Nucleus accumbens (tissue), 56 donors: Measurements from ENCODE around the gene NUDT3.
"Not testable (repeated sequence)": the region's sequence is repeated elsewhere in the genome, so short reads cannot be mapped to it uniquely, and the experiment has no call there.

Source experiments
- DNase-seq, 56 donors: peaks; one replicate each; lab custom pipeline; 2025; lab: John Stamatoyannopoulos, UW

The NUDT3 gene

DNA sequence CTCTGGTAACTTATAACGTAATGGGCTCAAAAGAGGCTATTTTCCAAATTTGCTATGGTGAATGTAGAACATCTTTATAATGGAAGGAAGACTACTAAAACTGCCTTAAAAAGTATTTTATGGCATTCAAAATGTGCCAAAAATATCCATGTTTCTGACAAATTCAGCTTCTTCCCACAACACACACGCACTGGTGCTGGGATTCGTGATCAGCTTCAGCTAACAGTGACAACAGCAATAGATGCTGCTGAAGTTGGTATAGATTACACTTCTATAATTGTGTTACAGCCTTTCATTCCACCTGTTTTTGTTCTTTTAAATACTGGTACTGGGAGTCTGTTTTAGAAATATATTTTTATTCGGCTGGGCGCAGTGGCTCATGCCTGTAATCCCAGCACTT is 19.0 kb downstream of the NUDT3 start:
- peak in 4 of 56 donors; percentile 15 to 28 (median 20) for DNase-seq

DNA sequence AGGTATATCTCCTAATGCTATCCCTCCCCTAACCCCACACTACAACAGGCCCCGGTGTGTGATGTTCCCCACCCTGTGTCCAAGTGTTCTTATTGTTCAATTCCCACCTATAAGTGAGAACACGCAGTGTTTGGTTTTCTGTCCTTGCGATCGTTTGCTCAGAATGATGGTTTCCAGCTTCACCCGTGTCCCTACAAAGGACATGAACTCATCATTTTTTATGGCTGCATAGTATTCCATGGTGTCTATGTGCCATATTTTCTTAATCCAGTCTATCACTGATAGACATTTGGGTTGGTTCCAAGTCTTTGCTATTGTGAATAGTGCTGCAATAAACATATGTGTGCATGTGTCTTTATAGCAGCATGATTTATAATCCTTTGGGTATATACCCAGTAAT is 20.6 kb downstream of the NUDT3 start:
- not testable (repeated sequence) for DNase-seq

DNA sequence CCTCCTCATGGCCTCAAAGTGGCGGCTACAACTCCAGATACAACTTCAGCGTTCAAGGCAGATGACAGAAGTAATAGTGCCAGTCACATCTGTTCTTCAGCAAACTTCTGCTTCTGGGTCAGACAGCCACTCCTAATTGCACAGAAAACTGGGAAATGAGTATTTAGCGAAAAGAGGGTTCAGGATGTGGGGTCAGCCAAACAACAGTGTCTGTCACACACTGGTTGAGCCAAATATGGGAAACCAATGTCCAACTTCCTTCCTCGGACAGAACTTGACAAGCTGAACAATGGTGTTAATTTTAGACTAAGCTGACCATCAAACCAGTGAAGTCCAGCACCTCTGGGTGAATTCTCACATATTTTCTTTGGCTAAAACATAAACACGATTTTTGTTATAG is 22.1 kb downstream of the NUDT3 start:
- DNase-seq, result peak in 6 of 56 donors; percentile 3 to 26 (median 15)

DNA sequence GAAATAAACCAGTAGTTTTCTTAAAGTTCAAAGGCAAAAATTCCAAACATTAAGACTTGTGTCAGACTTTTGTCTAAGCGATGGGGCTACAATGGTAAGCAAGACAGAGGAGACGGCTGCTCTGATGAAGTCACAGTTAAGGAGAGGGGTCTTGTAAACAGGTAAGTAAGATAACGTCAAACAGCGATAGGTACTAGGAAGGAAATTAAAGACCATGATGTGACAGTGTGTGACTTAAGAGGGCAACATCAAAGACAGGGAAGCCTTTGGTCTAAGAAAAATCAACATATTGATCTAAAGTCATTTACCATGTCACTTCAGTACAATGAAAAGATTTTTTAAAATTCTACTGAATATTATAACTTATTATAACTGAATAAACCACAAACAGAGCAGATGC is 23.1 kb downstream of the NUDT3 start:
- DNase-seq, result no peak

DNA sequence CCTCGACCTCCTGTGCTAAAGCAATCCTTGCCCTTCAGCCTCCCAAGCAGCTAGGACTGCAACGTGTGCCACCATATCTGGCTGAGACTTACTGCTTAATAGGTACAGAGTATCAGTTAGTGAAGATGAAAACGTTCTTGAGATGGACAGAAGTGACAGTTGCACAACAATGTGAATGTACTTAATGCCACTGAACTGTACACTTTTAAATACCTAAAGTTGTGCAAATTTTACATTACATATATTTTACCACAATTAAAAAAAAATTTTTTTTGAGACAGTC is 25.9 kb downstream of the NUDT3 start:
- no peak for DNase-seq

DNA sequence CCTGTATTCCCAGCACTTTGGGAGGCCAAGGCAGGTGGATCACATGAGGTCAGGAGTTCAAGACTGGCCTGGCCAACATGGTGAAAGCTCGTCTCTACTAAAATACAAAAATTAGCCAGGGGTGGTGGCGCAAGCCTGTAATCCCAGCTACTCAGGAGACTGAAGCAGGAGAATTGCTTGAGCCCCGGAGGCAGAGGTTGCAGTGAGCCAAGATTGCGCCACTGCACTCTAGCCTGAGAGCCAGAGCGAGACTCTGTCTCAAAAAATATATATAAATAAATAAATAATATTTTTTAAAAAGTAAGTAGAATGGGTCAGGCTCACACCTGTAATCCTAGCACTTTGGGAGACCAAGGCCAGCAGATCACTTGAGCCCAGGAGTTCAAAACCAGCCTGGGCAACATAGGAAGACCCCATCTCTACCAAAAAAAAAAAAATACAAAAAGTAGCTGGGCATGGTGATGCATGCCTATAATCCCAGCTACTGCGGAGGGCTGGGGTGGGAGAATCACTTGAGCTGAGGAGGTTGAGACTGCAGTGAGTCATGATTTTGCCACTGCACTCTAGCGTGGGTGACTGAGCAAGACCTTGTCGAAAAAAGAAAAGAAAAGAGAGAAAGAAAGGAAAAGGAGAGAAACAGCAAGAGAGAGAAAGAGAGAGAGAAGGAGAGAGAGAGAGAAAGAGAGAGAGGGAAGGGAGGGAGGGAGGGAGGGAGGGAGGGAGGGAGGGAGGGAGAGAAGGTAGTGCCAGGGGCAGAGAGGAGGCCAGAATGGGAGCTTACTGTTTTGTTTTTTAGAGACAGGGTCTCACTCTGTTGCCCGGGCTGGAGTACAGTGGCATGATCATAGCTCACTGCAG is 26.5 kb downstream of the NUDT3 start:
- DNase-seq, result peak in 10 of 56 donors; percentile 6 to 53 (median 26)

DNA sequence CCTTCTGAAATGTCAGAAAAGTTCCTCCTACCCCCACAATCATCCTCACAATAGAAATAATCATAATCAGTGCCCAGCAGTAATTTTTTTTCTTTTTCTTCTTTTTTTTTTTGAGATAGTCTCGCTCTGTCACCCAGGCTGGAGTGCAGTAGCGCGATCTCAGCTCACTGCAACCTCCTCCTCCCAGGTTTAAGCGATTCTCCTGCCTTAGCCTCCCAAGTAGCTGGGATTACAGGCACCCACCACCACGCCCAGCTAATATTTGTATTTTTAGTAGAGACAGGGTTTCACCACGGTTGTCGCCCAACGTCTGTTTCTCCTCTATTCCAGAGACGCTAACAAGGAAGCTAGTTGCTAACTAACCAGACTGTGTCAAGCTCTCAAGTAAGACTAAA is 28.8 kb downstream of the NUDT3 start:
- DNase-seq, result not testable (repeated sequence)

DNA sequence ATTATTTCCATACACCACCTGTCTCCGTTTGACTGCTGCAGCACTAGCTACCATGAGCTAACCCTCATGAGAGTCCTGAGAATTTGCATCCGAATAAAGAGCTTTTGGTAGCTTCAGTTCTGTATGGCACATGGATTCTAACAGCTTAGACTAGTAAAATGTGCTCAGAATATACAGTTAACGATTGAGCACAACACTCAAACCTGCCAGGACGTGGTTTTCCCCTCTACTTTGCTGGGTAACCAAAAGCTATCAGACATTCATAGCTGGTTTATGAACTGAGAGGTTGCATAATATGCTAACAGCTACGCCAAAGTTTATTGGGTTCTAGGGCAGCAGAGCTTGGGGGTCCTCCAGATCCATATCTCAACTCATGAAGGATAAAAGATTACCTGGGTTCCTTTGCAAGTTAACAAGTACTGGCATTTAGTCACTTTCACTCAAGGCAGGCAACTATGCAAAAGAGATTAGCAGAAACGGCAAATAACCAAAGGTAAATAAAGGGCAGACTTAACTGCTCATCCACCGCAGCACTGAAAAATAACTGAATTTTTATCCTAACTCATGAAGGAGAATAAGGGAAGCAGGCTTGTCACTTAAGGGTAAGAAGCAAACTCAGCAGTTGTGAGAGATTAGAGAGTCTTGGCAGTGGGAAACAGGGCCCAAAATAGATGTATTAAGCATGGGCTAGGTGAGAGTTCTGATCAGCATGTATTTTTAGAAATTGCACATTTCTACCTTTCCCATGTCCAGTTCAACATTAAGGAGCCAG is 29.4 kb downstream of the NUDT3 start:
- DNase-seq, result no peak

DNA sequence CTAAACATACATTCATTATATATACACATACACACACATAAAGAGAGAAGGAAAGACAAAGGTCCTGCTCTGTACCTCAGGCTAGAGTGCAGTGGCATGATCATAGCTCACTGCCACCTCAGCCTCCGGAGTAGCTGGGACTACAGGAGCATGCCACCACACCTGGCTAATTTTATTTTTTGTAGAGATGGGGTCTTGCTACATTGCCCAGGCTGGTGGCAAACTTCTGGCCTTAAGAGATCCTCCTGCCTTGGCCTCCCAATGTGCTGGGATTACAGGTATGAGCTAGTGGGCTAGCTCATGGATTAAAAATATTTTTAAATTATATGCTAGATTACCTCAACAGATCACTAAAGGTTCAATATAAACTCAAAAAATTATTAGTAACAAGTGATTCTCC is 30.3 kb downstream of the NUDT3 start:
- DNase-seq, result no peak

DNA sequence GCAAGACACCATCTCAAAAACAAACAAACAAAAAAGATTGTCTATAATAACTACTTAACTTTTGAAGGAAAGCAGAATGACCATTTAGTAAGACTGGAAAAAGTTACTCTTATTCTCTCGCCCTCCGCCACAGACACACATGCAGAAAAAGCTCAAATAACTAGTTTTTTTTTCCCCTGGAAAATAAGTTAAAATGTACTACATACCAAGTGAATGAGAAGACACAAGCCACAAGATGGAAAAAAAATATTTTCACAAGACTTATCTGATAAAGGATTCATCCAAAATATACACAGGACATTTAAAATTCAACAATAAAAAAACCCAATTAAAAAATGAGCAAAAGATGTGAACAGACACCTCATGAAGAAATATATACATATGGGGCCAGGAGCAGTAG is 31.9 kb downstream of the NUDT3 start:
- DNase-seq, result no peak

DNA sequence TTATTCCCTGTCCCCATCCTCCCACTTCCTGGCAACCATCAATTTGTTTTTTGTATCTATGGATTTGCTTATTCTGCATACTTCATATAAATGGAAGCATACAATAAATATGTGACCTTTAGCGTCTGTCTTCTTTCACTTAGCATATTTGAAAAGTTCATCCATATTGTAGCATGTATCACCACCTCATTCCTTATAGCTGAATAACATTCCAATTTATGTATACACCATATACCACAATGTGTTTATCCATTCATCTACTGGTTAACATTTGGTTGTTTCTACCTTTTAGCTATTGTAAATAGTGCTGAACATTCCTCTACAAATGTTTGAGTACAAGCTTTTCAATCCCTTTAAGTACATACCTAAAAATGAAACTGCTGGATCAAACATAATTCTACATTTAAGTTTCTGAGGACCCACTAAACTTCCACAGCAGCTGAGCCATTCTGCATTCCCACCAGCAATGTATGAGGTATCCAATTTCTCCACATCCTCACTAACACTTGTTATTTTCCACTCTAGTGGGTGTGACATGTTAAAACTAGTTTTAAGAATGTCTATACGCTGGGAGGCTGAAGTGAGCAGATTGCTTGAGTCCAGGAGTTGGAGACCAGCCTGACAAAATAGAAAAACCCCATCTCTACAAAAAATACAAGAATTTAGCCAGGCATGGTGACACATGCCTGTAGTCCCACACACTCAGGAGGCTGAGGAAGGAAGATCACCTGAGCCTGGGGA is 32.9 kb downstream of the NUDT3 start:
- no peak for DNase-seq

DNA sequence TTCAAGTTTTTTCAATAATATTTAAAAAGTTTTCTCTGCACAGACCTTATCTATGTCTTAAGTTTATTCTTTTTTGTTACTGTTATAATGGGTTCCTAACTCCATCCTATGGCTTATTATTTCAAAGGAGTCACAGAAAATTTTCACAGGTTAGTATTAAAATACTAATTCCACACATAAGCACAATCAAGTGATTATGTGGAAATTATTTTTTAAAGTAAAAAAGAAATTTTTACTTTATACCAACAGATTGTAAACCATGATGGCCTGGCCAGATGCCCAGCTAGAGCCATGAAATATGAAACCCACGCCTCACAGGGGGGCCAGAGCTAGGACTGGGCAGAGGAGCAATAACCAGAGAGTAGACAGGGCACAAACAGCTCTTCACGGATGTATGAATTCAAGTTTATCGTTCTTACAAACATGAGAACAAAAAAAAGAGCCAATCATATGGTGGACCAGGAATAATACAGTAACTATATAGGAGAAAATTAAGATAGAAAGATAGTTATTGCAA is 34.0 kb downstream of the NUDT3 start:
- DNase-seq, result no peak

DNA sequence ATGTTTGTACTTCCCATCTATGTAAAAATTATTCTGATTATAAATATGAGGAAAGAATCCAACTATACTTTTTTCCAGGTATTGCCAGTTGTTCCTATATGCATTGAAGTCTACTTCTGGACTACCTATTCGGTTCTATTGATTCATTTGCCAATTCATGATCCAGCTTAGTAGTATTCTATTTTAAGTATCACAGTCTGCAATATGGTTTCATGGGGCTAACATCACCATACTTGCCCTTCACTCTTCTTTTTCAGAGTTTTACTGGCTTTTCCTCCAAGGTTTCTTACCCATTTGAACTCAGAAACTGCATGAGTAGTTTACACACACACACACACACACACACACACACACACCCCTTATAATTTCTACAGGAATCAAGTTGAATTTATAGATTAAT is 34.5 kb downstream of the NUDT3 start:
- DNase-seq, result no peak

DNA sequence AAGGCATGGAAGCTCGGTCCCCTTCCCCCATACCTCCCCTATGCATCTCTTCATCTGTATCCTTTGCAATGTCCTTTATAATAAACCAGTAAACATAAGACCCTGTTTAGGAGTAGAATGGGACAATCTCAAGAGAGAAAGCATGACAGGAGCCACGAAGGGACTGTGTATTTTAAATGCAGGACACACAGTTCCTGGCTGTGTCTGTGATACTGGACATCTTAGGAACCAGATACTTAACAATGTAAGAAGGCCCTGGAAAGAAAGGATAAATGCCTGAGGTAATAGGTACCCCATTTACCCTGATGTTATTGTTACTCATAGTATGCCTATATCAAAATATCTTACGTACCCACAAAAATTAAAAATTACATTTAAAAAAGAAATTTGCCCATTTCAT is 36.6 kb downstream of the NUDT3 start:
- DNase-seq, result no peak

DNA sequence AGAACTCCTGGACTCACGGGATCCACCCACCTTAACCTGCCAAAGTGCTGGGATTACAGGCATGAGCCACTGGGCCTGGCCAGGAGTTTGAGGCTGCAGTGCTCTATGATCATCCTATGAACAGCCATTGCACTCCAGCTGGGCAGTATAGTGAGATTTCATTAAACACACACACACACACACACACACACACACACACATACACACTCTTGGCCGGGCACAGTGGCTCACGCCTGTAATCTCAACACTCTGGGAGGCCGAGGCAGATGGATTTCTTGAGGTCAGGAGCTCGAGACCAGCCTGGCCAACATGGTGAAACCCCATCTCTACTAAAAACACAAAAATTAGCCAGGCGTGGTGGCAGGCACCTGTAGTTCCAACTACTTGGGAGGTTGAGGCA is 38.2 kb downstream of the NUDT3 start:
- not testable (repeated sequence) for DNase-seq

DNA sequence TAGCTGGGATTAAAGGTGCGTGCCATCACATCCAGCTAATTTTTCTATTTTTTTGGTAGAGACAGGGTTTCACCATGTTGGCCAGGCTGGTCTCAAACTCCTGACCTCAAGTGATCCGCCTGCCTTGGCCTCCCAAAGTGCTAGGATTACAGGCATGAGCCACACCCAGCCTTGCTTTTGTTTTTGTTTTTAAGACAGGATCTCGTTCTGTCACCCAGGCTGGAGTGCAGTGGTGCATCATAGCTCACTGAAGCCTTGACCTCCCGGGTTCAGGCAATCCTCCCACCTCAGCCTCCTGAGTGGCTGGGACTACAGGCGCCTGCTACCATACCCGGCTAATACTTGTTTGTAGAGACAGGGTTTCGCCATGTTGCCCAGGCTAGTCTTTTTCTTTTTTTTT is 38.9 kb downstream of the NUDT3 start:
- DNase-seq, result not testable (repeated sequence)

DNA sequence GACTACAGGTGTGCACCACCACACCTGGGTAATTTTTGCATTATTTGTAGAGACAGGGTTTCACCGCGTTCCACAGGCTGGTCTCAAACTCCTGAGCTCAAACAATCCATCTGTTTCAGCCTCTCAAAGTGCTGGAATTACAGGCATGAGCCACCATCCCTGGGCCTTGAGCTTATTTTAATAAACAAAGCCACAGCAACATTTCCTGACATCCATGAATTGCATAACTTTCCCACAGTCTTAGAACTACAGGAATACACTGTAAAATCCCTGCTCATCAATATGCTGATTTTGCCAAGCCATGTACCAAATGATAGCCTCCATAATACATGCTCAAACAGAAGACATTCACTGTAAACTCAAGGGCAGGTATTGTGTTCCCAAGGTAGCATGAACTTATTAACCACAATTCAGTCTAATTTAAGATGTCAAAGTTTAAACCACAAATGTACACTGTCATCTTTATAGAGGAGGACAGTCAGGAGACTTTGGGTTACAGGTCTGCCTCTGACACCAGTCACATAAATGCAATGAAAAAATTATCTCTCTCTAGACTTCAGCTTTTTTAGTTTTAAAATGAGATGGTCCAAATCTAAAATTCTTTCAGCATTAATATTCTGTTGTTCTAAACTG is 40.0 kb downstream of the NUDT3 start:
- no peak for DNase-seq

DNA sequence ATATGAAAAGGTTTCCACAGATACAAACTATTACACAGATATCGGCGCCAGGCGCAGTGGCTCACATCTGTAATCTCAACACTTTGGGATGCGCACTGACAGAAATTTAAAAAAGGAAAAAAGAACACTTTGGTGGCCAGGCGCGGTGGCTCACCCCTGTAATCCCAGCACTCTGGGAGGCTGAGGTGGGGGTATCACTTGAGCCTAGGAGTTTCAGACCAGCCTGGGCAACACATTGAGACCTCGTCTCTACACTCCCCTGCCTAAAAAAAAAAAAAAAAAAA is 41.6 kb downstream of the NUDT3 start:
- DNase-seq, result no peak

DNA sequence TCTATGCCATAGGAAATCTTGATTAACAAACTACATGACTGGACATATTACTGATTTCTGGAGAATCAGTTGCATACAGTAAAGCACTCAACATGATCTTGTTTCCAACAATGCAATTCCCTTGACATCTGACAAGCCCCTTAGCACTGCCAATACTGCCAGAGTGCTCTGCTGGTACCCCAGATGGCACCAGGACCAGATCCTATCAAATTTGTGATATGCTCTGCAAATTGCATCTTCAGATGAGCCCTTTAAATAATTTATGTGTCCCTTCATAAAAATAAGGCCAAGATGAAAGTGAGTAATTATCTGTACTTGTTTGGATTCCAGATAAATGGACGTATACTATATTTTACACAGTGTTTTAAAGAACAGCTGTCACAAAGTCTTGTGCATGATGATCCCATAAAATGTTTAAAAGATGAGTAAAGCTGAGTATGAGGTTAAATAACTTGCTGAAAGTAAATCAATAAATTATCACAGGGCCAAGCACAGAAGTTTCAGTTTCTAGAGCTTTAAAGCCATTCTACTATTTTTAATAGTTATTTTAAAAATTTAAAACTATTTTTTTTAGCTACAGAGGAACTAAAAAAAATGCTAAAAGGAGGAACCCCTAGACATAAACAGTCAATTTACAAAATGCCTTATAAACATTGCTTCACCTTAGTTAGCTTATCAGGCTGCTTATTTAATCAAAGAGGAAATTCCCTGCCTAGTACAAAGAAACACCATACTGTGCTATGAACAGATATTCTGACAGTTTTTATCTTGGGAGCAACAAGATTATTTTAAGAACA is 42.1 kb downstream of the NUDT3 start:
- no peak for DNase-seq

DNA sequence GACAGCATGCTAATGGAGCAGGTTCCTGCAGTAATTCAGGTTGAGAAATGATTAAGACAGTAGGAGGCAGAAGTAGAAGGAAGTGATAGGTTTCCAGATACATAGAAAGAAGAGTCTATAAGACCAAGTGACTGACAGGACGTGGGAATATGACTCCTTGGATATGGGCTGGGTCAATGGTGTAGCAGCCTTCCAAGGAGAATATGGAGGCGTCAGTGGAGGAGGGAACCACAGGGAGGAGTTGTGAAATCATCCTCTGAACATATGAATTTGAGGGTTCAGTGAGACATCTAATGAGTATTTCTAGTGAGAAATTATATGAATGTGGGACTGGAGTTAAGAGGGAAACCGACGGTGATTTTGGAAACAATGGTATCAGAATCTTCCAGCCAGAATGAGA is 43.3 kb downstream of the NUDT3 start:
- peak in 17 of 56 donors; percentile 5 to 78 (median 41) for DNase-seq
